Head of caudate nucleus (tissue), 42 donors: ENCODE measurements around the gene CCT8.
A peak's percentile ranks its signal among the peaks of the same experiment; 100 is the strongest.
"Not testable (repeated sequence)": the region's sequence is repeated elsewhere in the genome, so short reads cannot be mapped to it uniquely, and the experiment has no call there.

Experiments
- DNase-seq, 42 donors: peaks; one replicate each; pipeline versions ENCODE4 v3.0.0 to v3.0.0-alpha.2; 2020 to 2021; ENCODE audit warnings: mixed read lengths in 7 of 42
- intact Hi-C: fragments of 100-400 bp; cut with DNase I; formaldehyde crosslinking; loops from one replicate; pipeline ENCODE4 v1.15.0; 2022

The CCT8 gene

DNA sequence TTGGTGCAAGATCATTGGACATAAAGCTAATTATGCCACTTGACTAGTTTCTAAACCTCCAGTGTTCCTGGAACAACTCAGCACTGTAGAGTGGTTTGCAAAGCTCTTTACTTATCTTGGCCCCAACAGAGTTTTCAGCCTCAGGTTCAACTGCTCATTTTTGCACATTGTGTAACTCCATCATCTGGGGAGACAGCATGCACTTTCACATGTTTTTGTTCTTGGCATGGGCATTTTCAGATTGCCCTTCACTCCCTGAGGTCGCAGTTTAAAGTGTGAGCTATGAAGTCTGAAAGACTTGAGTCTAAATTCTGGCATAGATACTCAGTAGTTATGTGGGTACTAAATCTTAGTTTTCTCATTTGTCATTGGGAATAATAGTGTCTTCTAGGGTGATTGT lies 43.9 kb downstream of the CCT8 start:
- intact Hi-C loops = no loop called here
- no peak for DNase-seq

DNA sequence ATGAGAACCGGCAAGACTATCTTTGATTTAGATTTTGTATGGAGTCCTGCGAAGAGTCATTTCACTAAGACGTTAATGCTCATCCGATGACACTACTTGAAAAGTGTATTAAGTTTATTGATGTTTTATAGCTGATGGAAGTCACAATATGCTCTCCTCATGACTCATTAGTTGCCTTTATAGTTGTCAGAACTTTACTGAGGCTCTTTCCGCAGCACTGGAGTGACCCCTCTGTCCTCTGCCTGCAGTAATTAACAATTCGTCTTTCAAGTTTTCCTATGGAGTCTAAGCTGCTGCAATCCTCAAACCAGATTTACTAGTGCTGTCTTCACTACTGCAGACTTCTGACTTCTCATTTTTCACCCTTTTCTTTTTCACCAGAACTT lies 48.1 kb downstream of the CCT8 start:
- intact Hi-C loops = no loop called here
- DNase-seq = no peak

DNA sequence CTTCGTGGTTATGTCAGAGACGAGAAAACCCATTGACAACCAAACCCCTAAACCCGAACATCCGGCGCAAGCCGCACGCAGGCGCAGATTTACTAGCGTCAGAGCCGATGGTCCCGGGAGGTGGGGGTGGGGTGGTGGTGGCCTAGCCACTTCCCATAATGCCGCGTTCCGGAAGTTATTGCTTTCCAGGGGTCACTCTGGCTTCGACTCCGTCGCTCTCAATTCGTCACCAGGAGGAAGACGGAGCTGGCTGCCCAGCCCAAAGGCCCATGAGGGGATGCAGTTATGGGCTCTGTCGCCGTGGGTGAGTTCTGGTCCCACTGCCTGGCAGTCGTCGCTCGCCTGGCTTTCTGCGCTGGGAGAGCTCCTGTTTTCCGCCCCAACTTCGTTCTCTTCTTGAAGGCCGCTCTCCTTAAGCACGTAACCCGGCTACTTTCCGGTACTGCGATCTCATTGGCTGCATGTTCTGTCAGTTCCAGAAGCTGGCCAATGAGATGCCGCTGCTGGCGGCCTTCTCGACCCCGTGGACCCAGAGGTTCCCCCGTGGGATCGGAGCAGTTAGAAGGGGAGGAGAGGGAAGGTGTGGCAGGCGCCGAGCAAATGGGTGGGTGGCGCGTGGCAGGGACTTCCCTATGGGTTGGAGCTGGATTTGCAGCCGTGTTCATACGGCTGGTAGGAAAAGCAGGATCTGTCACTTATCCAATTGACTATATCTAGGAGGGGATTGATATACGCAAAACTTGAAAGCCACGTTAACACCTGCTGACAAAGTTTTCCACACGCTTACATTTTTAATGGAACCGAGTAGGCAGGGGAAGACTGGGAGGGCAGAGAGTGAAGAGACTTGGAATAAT lies 48.7 kb downstream of the CCT8 start, which contains the start of gene USP16:
Gene USP16, plus strand, starts transcription at position 195 of the 854 bp plus-strand sequence. CDS start 3,246 bp downstream, outside the sequence.
- DNase-seq = peak; percentile 90 to 99 (median 96)
- intact Hi-C loops = no loop called here

DNA sequence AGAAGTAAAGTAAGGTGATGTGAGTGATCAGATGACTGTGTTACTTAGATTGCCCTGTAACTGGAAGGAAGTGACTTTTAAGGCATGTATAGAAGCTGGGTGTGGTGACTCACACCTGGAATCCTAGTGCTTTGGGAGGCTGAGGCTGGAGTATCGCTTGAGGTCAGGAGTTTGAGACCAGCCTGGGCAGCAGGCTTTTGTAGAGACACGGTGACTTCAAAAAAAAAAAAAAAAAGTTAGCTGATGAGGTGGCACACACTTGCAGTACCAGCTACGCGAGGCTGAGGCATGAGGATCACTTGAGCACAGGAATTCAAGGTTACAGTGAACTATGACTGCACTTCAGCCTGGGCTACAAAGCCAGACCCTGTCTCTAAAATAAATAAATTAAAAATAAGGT lies 51.3 kb downstream of the CCT8 start:
- intact Hi-C loops = no loop called here
- DNase-seq = no peak

DNA sequence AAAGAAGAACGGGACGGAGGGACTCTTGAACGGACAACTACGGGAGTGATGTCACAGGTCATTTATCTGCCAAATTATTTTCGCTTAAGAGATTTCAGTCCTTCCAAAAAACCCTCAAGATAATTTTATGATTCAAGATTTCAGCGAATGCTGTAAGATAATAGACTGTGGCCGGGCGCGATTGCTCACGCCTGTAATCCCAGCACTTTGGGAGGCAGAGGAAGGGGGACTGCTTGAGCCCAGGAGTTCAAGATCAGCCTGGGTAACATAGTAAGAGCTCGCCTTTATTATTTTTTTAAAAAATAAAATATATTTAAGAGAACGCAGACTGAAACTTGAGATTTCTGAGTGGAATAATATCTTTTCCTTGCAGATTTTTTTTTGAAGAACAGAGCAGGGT lies 54.9 kb downstream of the CCT8 start:
- intact Hi-C loops = no loop called here
- DNase-seq = no peak

DNA sequence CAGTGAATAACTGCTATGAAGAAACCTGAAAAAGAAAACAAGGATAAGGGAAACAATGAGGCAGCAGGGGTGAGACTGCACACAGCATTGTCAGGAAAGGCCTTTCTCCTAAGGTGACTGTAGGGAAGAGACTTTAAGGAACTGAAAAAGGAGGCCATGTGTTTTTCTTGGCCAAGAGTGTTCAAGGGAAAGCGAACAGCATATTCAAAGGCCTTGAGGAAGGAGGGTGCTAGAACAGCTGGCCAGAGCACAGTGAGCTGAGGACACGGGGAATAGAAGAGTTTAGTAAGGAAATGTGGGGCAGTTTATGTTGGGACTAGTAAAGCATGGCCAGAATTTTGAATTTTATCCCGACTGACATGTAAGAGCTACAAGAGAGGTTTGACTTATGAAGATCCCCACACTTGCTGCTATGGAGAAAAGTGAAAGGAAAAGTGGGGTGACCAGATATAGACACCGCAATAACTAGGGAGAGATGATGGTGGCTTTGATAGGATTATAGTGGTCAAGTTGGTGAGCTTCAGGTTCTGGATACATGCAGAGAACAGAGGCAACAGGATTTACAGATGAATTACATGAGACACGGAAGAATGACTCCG lies 55.7 kb downstream of the CCT8 start:
- intact Hi-C loops = no loop called here
- DNase-seq = no peak

DNA sequence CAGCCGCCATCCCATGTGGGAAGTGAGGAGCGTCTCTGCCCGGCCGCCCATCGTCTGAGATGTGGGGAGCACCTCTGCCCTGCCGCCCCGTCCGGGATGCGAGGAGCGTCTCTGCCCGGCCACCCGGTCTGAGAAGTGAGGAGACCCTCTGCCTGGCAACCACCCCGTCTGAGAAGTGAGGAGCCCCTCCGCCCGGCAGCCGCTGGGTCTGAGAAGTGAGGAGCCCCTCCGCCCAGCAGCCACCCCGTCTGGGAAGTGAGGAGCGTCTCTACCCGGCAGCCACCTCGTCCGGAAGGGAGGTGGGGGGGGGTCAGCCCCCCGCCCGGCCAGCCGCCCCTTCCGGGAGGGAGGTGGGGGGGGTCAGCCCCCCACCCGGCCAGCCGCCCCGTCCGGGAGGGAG lies 62.2 kb downstream of the CCT8 start:
- DNase-seq, intact Hi-C loops: not testable (repeated sequence)

DNA sequence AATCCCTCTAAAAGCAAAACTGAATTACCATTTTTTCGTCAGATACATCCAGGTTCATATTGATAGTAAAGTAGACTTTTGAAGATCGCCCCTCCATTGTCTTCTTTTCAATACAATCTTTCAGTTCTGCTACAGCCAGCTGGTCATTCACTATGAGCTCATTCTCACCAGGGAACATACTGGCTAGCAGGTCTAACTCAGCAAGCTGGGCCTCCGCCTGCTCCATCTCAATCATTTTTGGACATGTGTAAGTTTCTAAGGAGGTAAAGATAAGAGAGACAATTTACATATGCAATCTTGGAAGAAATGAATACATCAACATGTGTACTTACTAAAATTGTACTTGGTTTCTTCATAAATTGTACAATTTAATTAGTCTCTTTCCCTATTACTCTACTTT lies 65.1 kb downstream of the CCT8 start:
- intact Hi-C loops = no loop called here

DNA sequence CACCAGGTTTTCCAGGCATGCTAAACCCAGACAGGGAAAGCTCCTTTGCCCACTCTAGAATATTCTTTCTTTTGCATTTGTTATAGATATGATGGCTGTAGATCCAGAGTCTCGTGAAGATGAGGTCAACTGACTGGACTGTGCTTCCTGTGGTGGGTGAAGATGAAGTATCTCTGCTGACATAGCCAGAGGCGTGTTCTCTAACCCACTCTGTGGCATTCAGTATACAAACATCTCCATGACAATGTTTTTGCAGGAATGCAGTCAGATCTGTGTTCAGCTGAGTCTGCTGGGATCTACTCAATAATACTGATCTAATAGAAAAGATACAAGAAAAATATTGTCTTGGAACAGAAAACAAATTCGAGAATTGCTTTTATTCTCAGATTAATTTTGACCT lies 65.6 kb downstream of the CCT8 start:
- intact Hi-C loops = no loop called here
- DNase-seq = no peak

More for the DNA sequence above, 65.1 kb downstream of the CCT8 start:
- no peak for DNase-seq

DNA sequence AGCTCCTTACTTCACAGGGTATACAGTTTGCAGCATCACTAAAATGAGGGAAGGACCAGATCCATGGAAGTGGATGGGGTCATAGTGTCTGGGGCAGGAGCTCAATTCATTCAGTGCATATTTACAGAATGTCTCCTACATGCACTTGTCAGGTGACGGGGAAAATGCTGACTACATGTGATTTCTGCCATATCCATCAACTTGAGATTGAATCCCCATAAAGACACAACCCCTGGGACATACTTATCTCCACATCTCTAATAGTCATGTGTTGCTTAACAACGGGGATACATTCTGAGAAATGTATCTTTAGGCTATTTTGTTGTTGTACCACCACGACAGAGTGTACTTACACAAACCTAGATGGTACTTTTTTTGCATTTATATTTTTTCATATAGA lies 66.3 kb downstream of the CCT8 start:
- no peak for DNase-seq
- intact Hi-C loops = no loop called here
